ENCODE results near the gene LAMB1. TPM values are rescaled to one million over a fixed set of nuclear protein-coding genes. Genes with fewer than 3 reads are reported as not detected.

The LAMB1 gene
- total RNA-seq, 3 donors from 2014 or later = 115 to 324 (median 300) TPM

- no peak for DNase-seq (ENCODE audit: low spot score in 2 of 2)
- no peaks in the 10 kb centered on the region for H3K9me3 ChIP-seq
- no peaks in the 10 kb centered on the region for H3K27me3 ChIP-seq
- no peak overlapping the region for H3K4me3 ChIP-seq
- H3K36me3 ChIP-seq = no peaks in the 10 kb centered on the region
- TF ChIP-seq, protein P1, sequence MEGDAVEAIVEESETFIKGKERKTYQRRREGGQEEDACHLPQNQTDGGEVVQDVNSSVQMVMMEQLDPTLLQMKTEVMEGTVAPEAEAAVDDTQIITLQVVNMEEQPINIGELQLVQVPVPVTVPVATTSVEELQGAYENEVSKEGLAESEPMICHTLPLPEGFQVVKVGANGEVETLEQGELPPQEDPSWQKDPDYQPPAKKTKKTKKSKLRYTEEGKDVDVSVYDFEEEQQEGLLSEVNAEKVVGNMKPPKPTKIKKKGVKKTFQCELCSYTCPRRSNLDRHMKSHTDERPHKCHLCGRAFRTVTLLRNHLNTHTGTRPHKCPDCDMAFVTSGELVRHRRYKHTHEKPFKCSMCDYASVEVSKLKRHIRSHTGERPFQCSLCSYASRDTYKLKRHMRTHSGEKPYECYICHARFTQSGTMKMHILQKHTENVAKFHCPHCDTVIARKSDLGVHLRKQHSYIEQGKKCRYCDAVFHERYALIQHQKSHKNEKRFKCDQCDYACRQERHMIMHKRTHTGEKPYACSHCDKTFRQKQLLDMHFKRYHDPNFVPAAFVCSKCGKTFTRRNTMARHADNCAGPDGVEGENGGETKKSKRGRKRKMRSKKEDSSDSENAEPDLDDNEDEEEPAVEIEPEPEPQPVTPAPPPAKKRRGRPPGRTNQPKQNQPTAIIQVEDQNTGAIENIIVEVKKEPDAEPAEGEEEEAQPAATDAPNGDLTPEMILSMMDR (IDR thresholded peaks at IDR 0.05) = no peak
- no peak for TF ChIP-seq POLR2AphosphoS5 (IDR thresholded peaks at IDR 0.05)
- TF ChIP-seq POLR2A (IDR thresholded peaks at IDR 0.05) = no peak
- intact Hi-C loops (cut with DNase I; ENCODE audit: low total_unique reads) = no loop called here
- no peaks in the 10 kb centered on the region for H3K4me1 ChIP-seq
- no peak overlapping the region for H3K27ac ChIP-seq
Measured at GRCh38 chr7:107943018-107943417, 59.9 kb downstream of the LAMB1 start.

GRCh38 chr7:107940951-107941350, 62.0 kb downstream of the LAMB1 start:
- no peaks in the 10 kb centered on the region for H3K4me1 ChIP-seq
- peak overlapping the region in 1 of 2 donors; percentile 90 for H3K27ac ChIP-seq
- no peak for DNase-seq (ENCODE audit: low spot score in 2 of 2)
- no peaks in the 10 kb centered on the region for H3K9me3 ChIP-seq
- H3K36me3 ChIP-seq = no peaks in the 10 kb centered on the region
- H3K4me3 ChIP-seq = no peak overlapping the region
- no peaks in the 10 kb centered on the region for H3K27me3 ChIP-seq
- TF ChIP-seq POLR2AphosphoS5 (IDR thresholded peaks at IDR 0.05) = no peak
- intact Hi-C loops (cut with DNase I; ENCODE audit: low total_unique reads) = no loop called here

DNA sequence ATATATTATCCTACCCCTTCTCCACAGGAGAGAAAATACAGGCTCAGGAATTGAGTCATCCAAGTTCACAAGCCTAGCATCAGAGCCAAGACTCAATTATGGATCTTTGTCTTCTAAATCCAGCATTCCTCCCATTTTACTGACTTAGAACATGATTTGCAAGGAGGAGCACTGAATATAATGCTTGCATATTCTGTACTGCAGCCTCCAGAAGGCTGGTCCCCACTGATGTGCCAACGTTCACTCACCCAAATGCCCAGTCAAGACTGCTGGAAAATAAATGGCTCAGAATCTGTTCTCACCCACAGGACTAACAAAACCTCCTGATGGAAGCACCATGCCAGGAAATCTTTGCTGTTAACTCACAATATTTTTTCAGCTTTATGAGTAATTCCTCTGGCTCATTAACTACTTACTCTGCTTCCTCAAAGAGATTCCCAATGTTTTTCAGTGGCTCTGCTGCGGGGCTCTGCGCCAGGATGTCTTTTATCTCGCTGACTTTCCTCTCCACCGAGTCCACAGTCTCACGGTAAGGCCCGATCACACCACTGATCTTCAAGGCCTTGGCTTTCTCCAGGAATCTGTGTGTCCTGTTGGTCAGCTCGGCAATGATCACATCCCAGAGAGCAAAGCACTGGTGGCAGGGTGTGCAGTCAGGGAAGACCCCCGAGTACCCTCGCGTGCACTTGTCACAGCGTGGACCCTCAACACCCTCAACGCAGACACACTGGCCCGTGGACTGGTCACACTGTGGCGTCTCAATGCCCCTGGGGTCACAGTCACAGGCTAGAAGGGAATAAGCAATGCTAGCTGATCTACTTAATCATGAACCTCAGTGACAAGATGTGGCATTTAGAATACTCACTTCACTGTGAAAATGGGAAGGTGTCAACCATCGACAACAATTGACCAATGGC, 63.1 kb downstream of the LAMB1 start:
- no peak for DNase-seq (ENCODE audit: low spot score in 2 of 2)
- TF ChIP-seq POLR2A (IDR thresholded peaks at IDR 0.05) (no peak), POLR2AphosphoS5 (IDR thresholded peaks at IDR 0.05) (peak in 1 of 3 donors; percentile 16)
- TF ChIP-seq, protein P1 (IDR thresholded peaks at IDR 0.05) = no peak
- Histone ChIP-seq H3K36me3 (no peaks in the 10 kb centered on the region), H3K27me3 (no peaks in the 10 kb centered on the region), H3K4me3 (no peak overlapping the region), H3K9me3 (no peaks in the 10 kb centered on the region), H3K27ac (peak overlapping the region; percentile 70 to 90), H3K4me1 (no peaks in the 10 kb centered on the region)
- intact Hi-C loops (cut with DNase I; ENCODE audit: low total_unique reads) = no loop called here

- DNase-seq (ENCODE audit: low spot score in 2 of 2) = no peak
- TF ChIP-seq POLR2A (IDR thresholded peaks at IDR 0.05) (no peak), POLR2AphosphoS5 (IDR thresholded peaks at IDR 0.05) (peak in 1 of 3 donors; percentile 9)
- Histone ChIP-seq H3K4me1 (no peaks in the 10 kb centered on the region), H3K27me3 (no peaks in the 10 kb centered on the region), H3K27ac (peak overlapping the region; percentile 70 to 90), H3K4me3 (no peak overlapping the region), H3K9me3 (no peaks in the 10 kb centered on the region), H3K36me3 (no peaks in the 10 kb centered on the region)
- intact Hi-C loops (cut with DNase I; ENCODE audit: low total_unique reads) = no loop called here
Measured at GRCh38 chr7:107938456-107939250, 64.3 kb downstream of the LAMB1 start.

GRCh38 chr7:107937531-107937930, 65.4 kb downstream of the LAMB1 start:
- Histone ChIP-seq H3K27ac (peak overlapping the region; percentile 67 to 70), H3K4me3 (no peak overlapping the region), H3K36me3 (no peaks in the 10 kb centered on the region), H3K9me3 (no peaks in the 10 kb centered on the region), H3K27me3 (no peaks in the 10 kb centered on the region), H3K4me1 (no peaks in the 10 kb centered on the region)
- no peak for TF ChIP-seq POLR2A (IDR thresholded peaks at IDR 0.05)
- no peak for TF ChIP-seq POLR2AphosphoS5 (IDR thresholded peaks at IDR 0.05)
- TF ChIP-seq, protein P1 (IDR thresholded peaks at IDR 0.05) = no peak
- intact Hi-C loops (cut with DNase I; ENCODE audit: low total_unique reads) = no loop called here
- no peak for DNase-seq (ENCODE audit: low spot score in 2 of 2)

DNA sequence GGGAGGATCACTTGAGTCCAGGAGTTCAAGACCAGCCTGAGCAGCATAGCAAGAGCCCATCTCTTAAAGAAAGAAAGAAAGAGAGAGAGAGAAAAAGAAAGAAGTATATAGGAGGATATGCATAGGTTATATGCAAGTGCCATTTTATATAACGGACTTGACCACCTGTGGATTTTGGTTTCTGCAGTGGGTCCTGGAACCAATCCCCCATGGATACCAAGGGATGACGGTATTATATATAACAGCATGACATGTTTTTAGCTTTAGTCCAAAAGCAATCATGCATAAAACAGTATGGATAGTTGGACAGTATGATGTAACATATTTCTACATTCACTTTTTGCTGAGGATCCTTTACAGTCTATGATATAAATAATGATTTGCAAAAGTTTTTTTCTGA, 66.6 kb downstream of the LAMB1 start:
- Histone ChIP-seq H3K27me3 (no peaks in the 10 kb centered on the region), H3K9me3 (no peaks in the 10 kb centered on the region), H3K4me3 (no peak overlapping the region), H3K4me1 (no peaks in the 10 kb centered on the region), H3K27ac (no peak overlapping the region), H3K36me3 (no peaks in the 10 kb centered on the region)
- DNase-seq (ENCODE audit: low spot score in 2 of 2) = no peak
- no peak for TF ChIP-seq POLR2AphosphoS5 (IDR thresholded peaks at IDR 0.05)
- no peak for TF ChIP-seq POLR2A (IDR thresholded peaks at IDR 0.05)
- TF ChIP-seq, protein P1 (IDR thresholded peaks at IDR 0.05) = no peak
- intact Hi-C loops (cut with DNase I; ENCODE audit: low total_unique reads) = no loop called here

Data from breast epithelium (tissue), 4 donors.